ENCODE data around the gene CEP152. TPM values are rescaled to one million over a fixed set of nuclear protein-coding genes. Genes with fewer than 3 reads are reported as not detected.

CEP152 gene
- total RNA-seq, 1 experiment from 2014 or later = 31.6 TPM

- no peaks in the 10 kb centered on the region for H3K27me3 ChIP-seq (replicated peaks; ENCODE audit: insufficient read depth, low read depth, low read length, poor library complexity)
- H3K4me3 ChIP-seq (ENCODE audit: low read depth, low read length, poor library complexity, severe bottlenecking) = no peak overlapping the region
- BruUV-seq (replicated peaks) = no TSS peak
- peaks cover 5% of the 10 kb centered on the region for H3K4me1 ChIP-seq (ENCODE audit: insufficient read depth, low read length, poor library complexity, severe bottlenecking)
- intact Hi-C loops (cut with micrococcal nuclease; ENCODE audit: unreplicated experiment) = no loop called here
- peaks cover 60% of the 10 kb centered on the region for H3K36me3 ChIP-seq (ENCODE audit: insufficient read depth, low read length, poor library complexity, severe bottlenecking)
- no peak overlapping the region for H3K27ac ChIP-seq (ENCODE audit: low read depth, low read length, poor library complexity, severe bottlenecking)
- TF ChIP-seq CTCF (conservative IDR thresholded peaks at IDR 0.05; ENCODE audit: low read depth, low read length) (no peak), EZH2 (IDR thresholded peaks at IDR 0.05; ENCODE audit: borderline replicate concordance, low read depth, low read length, poor library complexity, severe bottlenecking) (no peak)
- no peak for DNase-seq (ENCODE audit: low spot score)
- POLR2A ChIA-PET (ENCODE audit: low non-redundant PET) = no interaction called here
- H3K9me3 ChIP-seq (ENCODE audit: low read depth, low read length, poor library complexity, severe bottlenecking) = no peaks in the 10 kb centered on the region
- CTCF ChIA-PET = no interaction called here
These were observed 28.0 kb downstream of the CEP152 start for GRCh38 chr15:48782911-48783310.

- TF ChIP-seq EZH2 (IDR thresholded peaks at IDR 0.05; ENCODE audit: borderline replicate concordance, low read depth, low read length, poor library complexity, severe bottlenecking) (no peak), CTCF (conservative IDR thresholded peaks at IDR 0.05; ENCODE audit: low read depth, low read length) (no peak)
- ChIA-PET CTCF (no interaction called here), POLR2A (ENCODE audit: low non-redundant PET) (no interaction called here)
- no peaks in the 10 kb centered on the region for H3K27me3 ChIP-seq (replicated peaks; ENCODE audit: insufficient read depth, low read depth, low read length, poor library complexity)
- H3K27ac ChIP-seq (ENCODE audit: low read depth, low read length, poor library complexity, severe bottlenecking) = no peak overlapping the region
- H3K36me3 ChIP-seq (ENCODE audit: insufficient read depth, low read length, poor library complexity, severe bottlenecking) = peaks cover 52% of the 10 kb centered on the region
- no peak overlapping the region for H3K4me3 ChIP-seq (ENCODE audit: low read depth, low read length, poor library complexity, severe bottlenecking)
- intact Hi-C loops (cut with micrococcal nuclease; ENCODE audit: unreplicated experiment) = no loop called here
- H3K9me3 ChIP-seq (ENCODE audit: low read depth, low read length, poor library complexity, severe bottlenecking) = no peaks in the 10 kb centered on the region
- H3K4me1 ChIP-seq (ENCODE audit: insufficient read depth, low read length, poor library complexity, severe bottlenecking) = peaks cover 7% of the 10 kb centered on the region
- BruUV-seq (replicated peaks) = no TSS peak
- DNase-seq (ENCODE audit: low spot score) = no peak
These were observed 29.3 kb downstream of the CEP152 start for GRCh38 chr15:48781481-48782081.

- Histone ChIP-seq H3K4me3 (ENCODE audit: low read depth, low read length, poor library complexity, severe bottlenecking) (no peak overlapping the region), H3K9me3 (ENCODE audit: low read depth, low read length, poor library complexity, severe bottlenecking) (no peaks in the 10 kb centered on the region), H3K4me1 (ENCODE audit: insufficient read depth, low read length, poor library complexity, severe bottlenecking) (peaks cover 7% of the 10 kb centered on the region), H3K36me3 (ENCODE audit: insufficient read depth, low read length, poor library complexity, severe bottlenecking) (peaks cover 47% of the 10 kb centered on the region), H3K27me3 (replicated peaks; ENCODE audit: insufficient read depth, low read depth, low read length, poor library complexity) (no peaks in the 10 kb centered on the region), H3K27ac (ENCODE audit: low read depth, low read length, poor library complexity, severe bottlenecking) (no peak overlapping the region)
- TF ChIP-seq EZH2 (IDR thresholded peaks at IDR 0.05; ENCODE audit: borderline replicate concordance, low read depth, low read length, poor library complexity, severe bottlenecking) (no peak), CTCF (conservative IDR thresholded peaks at IDR 0.05; ENCODE audit: low read depth, low read length) (no peak)
- ChIA-PET POLR2A (ENCODE audit: low non-redundant PET) (no interaction called here), CTCF (no interaction called here)
- intact Hi-C loops (cut with micrococcal nuclease; ENCODE audit: unreplicated experiment) = no loop called here
- no TSS peak for BruUV-seq (replicated peaks)
- DNase-seq (ENCODE audit: low spot score) = no peak
These were observed 29.9 kb downstream of the CEP152 start for GRCh38 chr15:48781017-48781416.
